Stimulated activated CD4-positive, alpha-beta T cell treated with anti-CD3 and anti-CD28 coated beads, Interleukin-12 subunit alpha, Interleukin-12 subunit beta, amount 100 ng/mL, for 24 hours (primary cell): ENCODE measurements around the gene CCDC77.
"Not testable (repeated sequence)": the region's sequence is repeated elsewhere in the genome, so short reads cannot be mapped to it uniquely, and the experiment has no call there.

ENCODE experiments used
- DNase-seq, 2 experiments: peaks; one replicate each; pipeline ENCODE4 v3.0.0-alpha.2; 2020; ENCODE audit warnings: low read depth in 2 of 2

CCDC77 gene

GRCh38 chr12:401235-402028 lies at the start of gene CCDC77:
CCDC77 (plus strand) TSS chr12:401644; CDS start chr12:409384, 7,740 bp downstream.
- peak; percentile 90 to 93 for DNase-seq

GRCh38 chr12:356276-356988 lies 45.0 kb upstream of the CCDC77 start:
- DNase-seq = no peak

- no peak for DNase-seq
These were observed 42.4 kb upstream of the CCDC77 start for GRCh38 chr12:359091-359490.

GRCh38 chr12:366820-367219 lies 34.6 kb upstream of the CCDC77 start:
- DNase-seq = no peak

GRCh38 chr12:367972-368371 lies 33.5 kb upstream of the CCDC77 start:
- DNase-seq = no peak

GRCh38 chr12:370739-371485 lies 30.5 kb upstream of the CCDC77 start:
- DNase-seq = not testable (repeated sequence)

- DNase-seq = no peak
These were observed 14.8 kb upstream of the CCDC77 start for GRCh38 chr12:386651-387050.

GRCh38 chr12:388012-388411 lies 13.4 kb upstream of the CCDC77 start:
- no peak for DNase-seq

- DNase-seq = peak; percentile 2 to 9
These were observed 12.8 kb upstream of the CCDC77 start for GRCh38 chr12:388541-389141.

GRCh38 chr12:389142-390096 lies 12.0 kb upstream of the CCDC77 start, which contains the start of gene KDM5A:
KDM5A (minus strand) TSS chr12:389320; CDS start chr12:389091, 229 bp downstream.
- peak; percentile 78 to 82 for DNase-seq

- DNase-seq = no peak
These were observed 616 bp upstream of the CCDC77 start for GRCh38 chr12:400828-401227.

GRCh38 chr12:402029-402389 lies 565 bp downstream of the CCDC77 start:
- DNase-seq = no peak

- no peak for DNase-seq
These were observed 13.4 kb downstream of the CCDC77 start for GRCh38 chr12:414859-415258.

GRCh38 chr12:418432-418831 lies 17.0 kb downstream of the CCDC77 start:
- DNase-seq = no peak

- DNase-seq = no peak
These were observed 21.1 kb downstream of the CCDC77 start for GRCh38 chr12:422526-422925.

GRCh38 chr12:435737-436136 lies 34.3 kb downstream of the CCDC77 start:
- not testable (repeated sequence) for DNase-seq

GRCh38 chr12:442235-442884 lies 40.9 kb downstream of the CCDC77 start:
- peak in 1 of 2 experiments; percentile 30 for DNase-seq

- DNase-seq = no peak
These were observed 45.7 kb downstream of the CCDC77 start for GRCh38 chr12:447141-447540.

GRCh38 chr12:449203-449602 lies 47.8 kb downstream of the CCDC77 start:
- no peak for DNase-seq

- no peak for DNase-seq
These were observed 49.0 kb downstream of the CCDC77 start for GRCh38 chr12:450438-450837.
